ENCODE data around the gene BCAR3. TPM values are rescaled to one million over a fixed set of nuclear protein-coding genes. Genes with fewer than 3 reads are reported as not detected.

Gene BCAR3
- total RNA-seq, 1 donor from 2014 or later: 11.7 TPM

GRCh38 chr1:93595743-93596142 lies 85.9 kb downstream of the BCAR3 start:
- no peaks in the 10 kb centered on the region for H3K36me3 ChIP-seq
- Mint-ChIP-seq H3K4me1 (peaks cover 30% of the 10 kb centered on the region), H3K4me3 (no peak overlapping the region), H3K9me3 (no peaks in the 10 kb centered on the region), H3K27ac (no peak overlapping the region), H3K36me3 (peaks cover 4% of the 10 kb centered on the region), H3K27me3 (ENCODE audit: insufficient read depth, low read depth) (peaks cover 4% of the 10 kb centered on the region)
- no peaks in the 10 kb centered on the region for H3F3A ChIP-seq (ENCODE audit: low read depth)
- H3K4me1 ChIP-seq: peaks cover 15% of the 10 kb centered on the region
- no peaks in the 10 kb centered on the region for H3K9me3 ChIP-seq (ENCODE audit: low read depth)
- H3K27ac ChIP-seq: no peak overlapping the region
- no peak overlapping the region for H3K4me3 ChIP-seq
- TF ChIP-seq CTCF (IDR thresholded peaks at IDR 0.05): no peak
- TF ChIP-seq EZH2 (IDR thresholded peaks at IDR 0.05): no peak
- no peak for TF ChIP-seq EZH2phosphoT487 (IDR thresholded peaks at IDR 0.05)
- H2AFZ ChIP-seq (replicated peaks): no peak overlapping the region
- H3K79me2 ChIP-seq (ENCODE audit: low read depth): no peaks in the 10 kb centered on the region
- no peaks in the 10 kb centered on the region for H3K27me3 ChIP-seq
- no peak for DNase-seq (ENCODE audit: low spot score)
- H3K9ac ChIP-seq: no peak overlapping the region
- H3K4me2 ChIP-seq: no peak overlapping the region
- H4K20me1 ChIP-seq (ENCODE audit: low read depth): peaks cover 6% of the 10 kb centered on the region

- Histone ChIP-seq H3K9ac (no peak overlapping the region), H3K4me3 (no peak overlapping the region), H2AFZ (replicated peaks) (no peak overlapping the region), H4K20me1 (ENCODE audit: low read depth) (peaks cover 6% of the 10 kb centered on the region), H3K27me3 (no peaks in the 10 kb centered on the region), H3K9me3 (ENCODE audit: low read depth) (no peaks in the 10 kb centered on the region), H3K36me3 (no peaks in the 10 kb centered on the region), H3F3A (ENCODE audit: low read depth) (no peaks in the 10 kb centered on the region), H3K4me2 (no peak overlapping the region), H3K4me1 (peaks cover 15% of the 10 kb centered on the region), H3K79me2 (ENCODE audit: low read depth) (no peaks in the 10 kb centered on the region), H3K27ac (no peak overlapping the region)
- peaks cover 4% of the 10 kb centered on the region for H3K27me3 Mint-ChIP-seq (ENCODE audit: insufficient read depth, low read depth)
- TF ChIP-seq EZH2phosphoT487 (IDR thresholded peaks at IDR 0.05) (no peak), EZH2 (IDR thresholded peaks at IDR 0.05) (no peak), CTCF (IDR thresholded peaks at IDR 0.05) (no peak)
- H3K27ac Mint-ChIP-seq: peak overlapping the region; percentile 12
- H3K36me3 Mint-ChIP-seq: peaks cover 5% of the 10 kb centered on the region
- no peak for DNase-seq (ENCODE audit: low spot score)
- no peaks in the 10 kb centered on the region for H3K9me3 Mint-ChIP-seq
- H3K4me3 Mint-ChIP-seq: no peak overlapping the region
- H3K4me1 Mint-ChIP-seq: peaks cover 30% of the 10 kb centered on the region
Measured at GRCh38 chr1:93595266-93595665, 86.4 kb downstream of the BCAR3 start.

DNA sequence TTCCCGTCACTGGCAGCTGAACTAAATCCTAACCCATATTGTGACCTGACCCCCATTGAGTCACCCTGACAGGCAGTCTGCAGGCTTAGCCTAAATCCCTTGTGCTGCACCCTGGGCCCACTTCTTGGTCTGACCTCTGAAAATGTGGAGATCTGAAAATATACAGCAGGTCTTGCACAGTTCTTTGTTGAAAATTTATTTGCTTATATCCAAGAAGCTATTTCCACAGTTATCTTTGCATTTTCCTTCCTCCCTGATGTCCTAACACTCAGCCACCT lies 87.1 kb downstream of the BCAR3 start:
- Mint-ChIP-seq H3K4me3 (no peak overlapping the region), H3K4me1 (peaks cover 27% of the 10 kb centered on the region), H3K9me3 (no peaks in the 10 kb centered on the region), H3K36me3 (peaks cover 6% of the 10 kb centered on the region), H3K27me3 (ENCODE audit: insufficient read depth, low read depth) (peaks cover 4% of the 10 kb centered on the region), H3K27ac (no peak overlapping the region)
- Histone ChIP-seq H3K27me3 (no peaks in the 10 kb centered on the region), H3K4me1 (peaks cover 15% of the 10 kb centered on the region), H3K4me3 (no peak overlapping the region), H3K9ac (no peak overlapping the region), H3K27ac (no peak overlapping the region), H3K9me3 (ENCODE audit: low read depth) (no peaks in the 10 kb centered on the region), H3K4me2 (no peak overlapping the region), H2AFZ (replicated peaks) (no peak overlapping the region), H3K79me2 (ENCODE audit: low read depth) (no peaks in the 10 kb centered on the region), H3F3A (ENCODE audit: low read depth) (no peaks in the 10 kb centered on the region), H3K36me3 (no peaks in the 10 kb centered on the region), H4K20me1 (ENCODE audit: low read depth) (peaks cover 6% of the 10 kb centered on the region)
- no peak for DNase-seq (ENCODE audit: low spot score)
- no peak for TF ChIP-seq EZH2phosphoT487 (IDR thresholded peaks at IDR 0.05)
- no peak for TF ChIP-seq EZH2 (IDR thresholded peaks at IDR 0.05)
- TF ChIP-seq CTCF (IDR thresholded peaks at IDR 0.05): no peak
